C4-2B (cell line): ENCODE data around the gene ADGRB3.

Experiments
- ZFX ChIP-seq: fragments of 450-650 bp; IDR thresholded peaks from 2 replicates; pipeline ENCODE4 v1.6.1; 2017
- TF ChIP-seq, protein P1 (sequence below): fragments of 450-650 bp; conservative IDR thresholded peaks from 2 replicates; pipeline ENCODE4 v1.5.1; 2017; ENCODE audit warnings: mild to moderate bottlenecking

DNA sequence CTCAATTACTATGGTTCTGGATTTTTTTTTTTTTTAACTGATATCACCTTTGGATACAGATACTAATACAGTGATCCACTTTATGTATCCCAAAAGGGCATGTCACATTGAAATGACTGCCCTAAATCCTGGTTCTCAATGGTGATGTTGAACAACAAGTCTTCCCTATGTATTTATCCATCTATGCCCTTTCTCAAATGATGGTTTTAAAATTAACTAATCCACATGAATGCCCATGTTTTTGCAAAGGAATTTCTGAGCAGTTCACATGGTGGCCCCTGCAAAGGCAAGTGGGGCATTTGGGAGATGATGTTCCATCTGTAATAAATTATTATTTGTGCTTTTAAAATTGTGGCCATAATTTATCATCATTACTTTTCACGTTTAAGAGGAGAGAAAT lies 2.7 kb downstream of the ADGRB3 start:
- TF ChIP-seq, protein P1, sequence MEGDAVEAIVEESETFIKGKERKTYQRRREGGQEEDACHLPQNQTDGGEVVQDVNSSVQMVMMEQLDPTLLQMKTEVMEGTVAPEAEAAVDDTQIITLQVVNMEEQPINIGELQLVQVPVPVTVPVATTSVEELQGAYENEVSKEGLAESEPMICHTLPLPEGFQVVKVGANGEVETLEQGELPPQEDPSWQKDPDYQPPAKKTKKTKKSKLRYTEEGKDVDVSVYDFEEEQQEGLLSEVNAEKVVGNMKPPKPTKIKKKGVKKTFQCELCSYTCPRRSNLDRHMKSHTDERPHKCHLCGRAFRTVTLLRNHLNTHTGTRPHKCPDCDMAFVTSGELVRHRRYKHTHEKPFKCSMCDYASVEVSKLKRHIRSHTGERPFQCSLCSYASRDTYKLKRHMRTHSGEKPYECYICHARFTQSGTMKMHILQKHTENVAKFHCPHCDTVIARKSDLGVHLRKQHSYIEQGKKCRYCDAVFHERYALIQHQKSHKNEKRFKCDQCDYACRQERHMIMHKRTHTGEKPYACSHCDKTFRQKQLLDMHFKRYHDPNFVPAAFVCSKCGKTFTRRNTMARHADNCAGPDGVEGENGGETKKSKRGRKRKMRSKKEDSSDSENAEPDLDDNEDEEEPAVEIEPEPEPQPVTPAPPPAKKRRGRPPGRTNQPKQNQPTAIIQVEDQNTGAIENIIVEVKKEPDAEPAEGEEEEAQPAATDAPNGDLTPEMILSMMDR: no peak
- no peak for TF ChIP-seq ZFX
